DMS153 (cell line): ENCODE results near the gene ZCCHC7.

Experiments
- DNase-seq: peaks from one replicate; lab custom pipeline; 2025; lab: John Stamatoyannopoulos, UW

ZCCHC7 gene

GRCh38 chr9:37209431-37210386, 89.3 kb downstream of the ZCCHC7 start:
- peak; percentile 28 for DNase-seq

- DNase-seq: no peak
Observed at GRCh38 chr9:37210737-37211523, 90.6 kb downstream of the ZCCHC7 start.

GRCh38 chr9:37212435-37212834, 92.1 kb downstream of the ZCCHC7 start:
- DNase-seq: no peak

- DNase-seq: no peak
Observed at GRCh38 chr9:37215381-37215780, 95.0 kb downstream of the ZCCHC7 start.

GRCh38 chr9:37215830-37216229, 95.5 kb downstream of the ZCCHC7 start:
- no peak for DNase-seq

- no peak for DNase-seq
Observed at GRCh38 chr9:37217161-37217560, 96.8 kb downstream of the ZCCHC7 start.

- DNase-seq: no peak
Observed at GRCh38 chr9:37218800-37219425, 98.5 kb downstream of the ZCCHC7 start.

GRCh38 chr9:37220971-37221370, 100.6 kb downstream of the ZCCHC7 start:
- no peak for DNase-seq

GRCh38 chr9:37221489-37222106, 101.2 kb downstream of the ZCCHC7 start:
- no peak for DNase-seq

- DNase-seq: no peak
Observed at GRCh38 chr9:37229455-37229854, 109.1 kb downstream of the ZCCHC7 start.

- no peak for DNase-seq
Observed at GRCh38 chr9:37229882-37230482, 109.6 kb downstream of the ZCCHC7 start.

GRCh38 chr9:37236822-37237221, 116.4 kb downstream of the ZCCHC7 start:
- no peak for DNase-seq

GRCh38 chr9:37238122-37238521, 117.7 kb downstream of the ZCCHC7 start:
- DNase-seq: no peak

- DNase-seq: peak; percentile 58
Observed at GRCh38 chr9:37239224-37239859, 119.0 kb downstream of the ZCCHC7 start.

- no peak for DNase-seq
Observed at GRCh38 chr9:37239921-37240320, 119.5 kb downstream of the ZCCHC7 start.

GRCh38 chr9:37241340-37241739, 121.0 kb downstream of the ZCCHC7 start:
- no peak for DNase-seq

- no peak for DNase-seq
Observed at GRCh38 chr9:37242089-37242488, 121.7 kb downstream of the ZCCHC7 start.

- no peak for DNase-seq
Observed at GRCh38 chr9:37243588-37244345, 123.4 kb downstream of the ZCCHC7 start.

GRCh38 chr9:37246826-37247225, 126.5 kb downstream of the ZCCHC7 start:
- DNase-seq: no peak

- no peak for DNase-seq
Observed at GRCh38 chr9:37248651-37249163, 128.3 kb downstream of the ZCCHC7 start.
